Stimulated activated CD4-positive, alpha-beta T cell treated with anti-CD3 and anti-CD28 coated beads, Interleukin-2, amount 100 ng/mL, for 48 hours (primary cell): ENCODE measurements around the gene RPL21.
"Not testable (repeated sequence)": the region's sequence is repeated elsewhere in the genome, so short reads cannot be mapped to it uniquely, and the experiment has no call there.

ENCODE experiments used
- DNase-seq, 2 donors: peaks; one replicate each; pipeline ENCODE4 v3.0.0-alpha.2; 2020

The RPL21 gene

DNA sequence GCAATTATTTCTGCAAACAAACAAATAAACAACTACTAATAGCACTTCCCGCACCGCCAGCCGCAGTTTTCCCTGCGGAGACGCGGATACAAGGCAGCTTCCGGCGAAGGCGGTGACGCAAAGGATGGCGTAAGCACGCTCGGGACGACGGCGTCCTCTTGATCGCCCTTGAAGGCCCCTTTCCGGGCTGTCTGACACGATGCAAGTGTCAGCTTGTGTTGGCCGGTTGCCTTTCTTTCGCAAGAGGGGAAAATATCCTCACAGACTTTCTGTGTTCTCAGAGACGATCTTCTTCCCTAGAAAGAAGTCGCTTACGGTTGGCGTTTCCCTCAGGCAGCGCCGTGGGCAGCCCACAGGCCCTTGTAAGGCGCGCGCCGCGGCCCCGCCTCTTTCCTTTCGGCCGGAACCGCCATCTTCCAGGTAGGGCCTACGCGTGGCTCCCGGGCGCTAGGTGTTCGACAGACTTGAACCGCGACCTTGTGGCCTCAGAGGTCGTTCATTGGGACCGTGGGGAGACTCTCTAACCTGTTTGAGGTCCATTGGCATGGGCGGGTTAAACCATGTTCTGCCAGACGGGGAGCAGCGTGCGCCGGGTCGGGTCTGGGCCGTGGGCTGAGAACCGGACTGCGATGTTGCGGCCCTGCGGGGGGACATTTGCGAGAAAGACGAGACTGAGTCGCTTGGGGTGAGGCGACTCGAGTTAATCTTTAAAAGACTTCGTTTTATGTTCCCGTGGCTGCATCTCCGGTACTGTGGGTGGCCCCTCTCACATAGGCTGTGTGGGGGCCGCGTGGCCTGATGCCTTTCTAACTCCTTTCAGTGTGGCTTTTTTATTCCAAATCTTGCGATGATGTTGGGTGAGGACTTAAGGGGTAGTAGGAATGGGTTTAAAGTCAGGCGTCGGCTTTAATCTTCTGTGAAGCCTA is at the start of gene RPL21:
TSS of gene RPL21 (plus strand) at position 393 of the 926 bp plus-strand sequence. CDS start 2,219 bp downstream, outside the sequence.
- peak; percentile 89 to 91 for DNase-seq

- DNase-seq: no peak
These were observed 49.7 kb upstream of the RPL21 start for GRCh38 chr13:27201661-27202060.

GRCh38 chr13:27203186-27203585 is 48.2 kb upstream of the RPL21 start:
- no peak for DNase-seq

DNA sequence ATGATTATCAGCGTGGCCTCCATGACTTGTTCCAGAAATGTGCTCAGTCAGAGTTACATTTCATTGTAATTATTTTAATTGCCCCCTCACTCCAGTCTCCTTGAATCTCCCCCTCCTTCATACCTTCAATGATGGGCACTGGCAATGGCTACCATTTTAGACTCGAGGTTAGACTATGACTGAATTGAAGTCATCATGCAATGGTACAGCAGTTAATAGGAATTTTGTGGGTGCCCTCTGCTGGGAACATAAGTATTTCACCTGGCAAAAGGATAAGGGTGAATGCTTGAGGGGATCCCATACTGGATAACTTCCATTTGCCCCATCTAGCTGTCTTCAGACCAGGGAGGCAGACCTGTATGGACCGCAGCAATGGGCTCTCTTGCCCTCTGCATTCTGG is 47.5 kb upstream of the RPL21 start:
- DNase-seq: no peak

GRCh38 chr13:27208514-27208913 is 42.8 kb upstream of the RPL21 start:
- no peak for DNase-seq

DNA sequence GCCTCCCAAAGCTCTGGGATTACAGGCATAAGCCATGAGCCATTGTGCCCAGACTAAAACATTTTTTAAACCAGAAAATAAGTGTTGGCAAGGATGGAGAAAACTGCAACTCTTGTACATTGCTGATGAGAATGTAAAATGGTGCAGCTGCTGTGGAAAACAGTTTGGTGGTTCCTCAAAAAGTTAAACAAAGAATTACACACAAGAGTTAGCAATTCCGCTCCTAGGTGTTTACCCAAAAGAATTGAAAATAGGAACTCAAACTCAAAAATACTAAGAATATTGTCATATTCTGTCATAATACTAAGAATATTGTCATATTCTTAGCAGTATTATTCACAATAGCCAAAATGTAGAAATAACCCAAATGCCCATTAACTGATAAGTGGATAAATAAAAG is 40.1 kb upstream of the RPL21 start:
- no peak for DNase-seq

GRCh38 chr13:27211771-27212364 is 39.5 kb upstream of the RPL21 start:
- no peak for DNase-seq

DNA sequence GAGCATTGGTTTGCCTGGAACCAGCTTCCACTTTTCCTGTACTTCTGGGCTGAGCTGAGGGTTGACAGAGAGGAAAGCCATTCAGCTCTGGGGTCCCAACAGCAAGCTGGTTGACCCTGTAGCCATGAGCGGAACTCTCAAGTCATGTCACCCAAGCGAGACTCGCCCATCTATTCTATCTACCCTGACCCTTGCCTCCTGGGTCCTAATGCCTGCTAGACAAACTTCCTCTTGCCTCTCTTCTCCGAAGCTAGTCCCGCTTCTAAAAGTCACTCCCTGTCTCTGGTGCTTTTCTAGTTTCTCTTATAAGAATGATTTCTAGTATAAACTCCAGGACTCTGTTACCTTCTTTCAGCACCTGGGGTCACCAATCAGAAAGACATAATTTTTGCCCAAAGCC is 38.0 kb upstream of the RPL21 start:
- DNase-seq: not testable (repeated sequence)

DNA sequence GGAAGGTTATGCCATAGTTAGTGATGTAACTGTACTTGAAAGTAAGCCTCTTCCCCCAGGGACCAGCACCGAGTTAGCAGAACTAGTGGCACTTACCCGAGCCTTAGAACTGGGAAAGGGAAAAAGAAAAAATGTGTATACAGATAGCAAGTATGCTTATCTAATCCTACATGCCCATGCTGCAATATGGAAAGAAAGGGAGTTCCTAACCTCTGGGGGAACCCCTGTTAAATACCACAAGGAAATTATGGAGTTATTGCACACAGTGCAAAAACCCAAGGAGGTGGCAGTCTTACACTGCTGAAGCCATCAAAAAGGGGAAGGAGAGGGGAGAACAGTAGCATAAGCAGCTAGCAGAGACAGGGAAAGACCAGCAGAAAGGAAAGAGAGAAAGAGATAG is 33.6 kb upstream of the RPL21 start:
- DNase-seq: not testable (repeated sequence)

GRCh38 chr13:27218861-27219260 is 32.5 kb upstream of the RPL21 start:
- DNase-seq: not testable (repeated sequence)

DNA sequence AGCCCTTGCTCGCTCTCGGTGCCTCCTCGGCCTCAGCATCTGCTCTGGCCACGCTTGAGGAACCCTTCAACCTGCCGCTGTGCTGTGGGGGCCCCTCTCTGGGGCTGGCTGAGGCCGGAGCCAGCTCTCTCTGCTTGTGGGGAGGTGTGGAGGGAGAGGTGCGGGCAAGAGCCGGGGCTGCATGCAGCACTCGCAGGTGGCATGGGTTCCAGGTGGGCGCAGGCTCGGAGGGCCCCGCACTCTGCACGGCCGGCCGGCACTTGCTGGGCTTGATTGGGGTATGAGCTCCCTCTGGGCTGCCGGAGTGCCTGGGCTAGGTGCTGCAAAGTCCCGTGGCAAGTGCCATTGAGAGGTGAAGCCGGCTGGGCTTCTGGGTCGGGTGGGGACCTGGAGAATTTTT is 31.7 kb upstream of the RPL21 start:
- DNase-seq: no peak

- not testable (repeated sequence) for DNase-seq
These were observed 29.3 kb upstream of the RPL21 start for GRCh38 chr13:27222100-27222499.

DNA sequence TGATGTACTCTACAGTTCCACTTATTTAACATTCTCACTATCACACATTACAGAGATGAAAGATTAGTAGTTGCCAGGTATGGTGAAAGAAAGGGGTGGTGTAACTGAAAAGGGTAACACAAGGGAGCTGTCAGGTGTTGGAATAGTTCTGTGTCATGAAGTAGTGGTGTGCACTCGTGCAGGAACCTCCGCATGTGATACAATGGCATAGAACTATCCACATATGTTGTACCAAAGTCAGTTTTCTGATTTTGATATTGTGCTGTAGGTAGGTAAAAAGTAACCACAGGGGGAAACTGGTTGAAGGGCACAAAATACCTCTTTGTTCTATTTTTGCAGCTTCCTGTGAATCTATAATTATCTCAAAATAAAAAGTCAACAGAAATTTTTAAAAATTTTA is 24.4 kb upstream of the RPL21 start:
- DNase-seq: no peak

DNA sequence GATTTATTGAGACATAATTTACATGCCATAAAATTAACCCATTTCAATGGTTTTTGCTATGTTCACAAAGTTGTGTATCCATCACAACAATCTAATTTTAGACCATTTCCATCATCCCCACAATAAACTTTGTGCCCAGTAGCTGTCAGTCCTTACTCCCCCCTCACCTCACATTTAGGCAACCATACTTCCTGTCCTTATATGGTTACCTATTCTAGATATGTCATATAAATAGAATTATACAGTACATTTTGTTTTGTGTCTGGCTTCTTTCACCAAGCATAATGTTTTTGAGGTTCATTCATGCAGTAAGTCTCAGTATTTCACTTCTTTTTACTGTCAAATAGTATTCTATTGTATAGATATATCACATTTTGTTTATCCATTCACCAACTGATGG is 23.2 kb upstream of the RPL21 start:
- DNase-seq: no peak

DNA sequence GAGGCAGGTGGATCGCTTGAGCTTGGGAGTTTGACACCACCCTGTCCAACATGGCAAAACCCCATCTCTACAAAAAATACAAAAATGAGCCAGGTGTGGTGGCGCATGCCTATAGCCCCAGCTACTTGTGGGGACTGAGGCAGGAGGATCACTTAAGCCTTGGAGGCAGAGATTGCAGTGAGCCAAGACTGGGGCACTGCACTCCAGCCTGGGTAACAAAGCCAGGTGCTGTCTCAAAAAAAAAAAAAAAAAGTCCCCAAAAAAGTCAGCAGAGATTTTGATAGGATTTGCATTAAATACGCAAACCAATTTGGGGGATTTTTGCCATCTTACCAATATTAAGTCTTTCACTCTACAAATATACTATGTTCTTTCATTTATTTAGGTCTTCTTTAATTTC is 21.7 kb upstream of the RPL21 start:
- DNase-seq: no peak

- no peak for DNase-seq
These were observed 17.4 kb upstream of the RPL21 start for GRCh38 chr13:27233964-27234363.

DNA sequence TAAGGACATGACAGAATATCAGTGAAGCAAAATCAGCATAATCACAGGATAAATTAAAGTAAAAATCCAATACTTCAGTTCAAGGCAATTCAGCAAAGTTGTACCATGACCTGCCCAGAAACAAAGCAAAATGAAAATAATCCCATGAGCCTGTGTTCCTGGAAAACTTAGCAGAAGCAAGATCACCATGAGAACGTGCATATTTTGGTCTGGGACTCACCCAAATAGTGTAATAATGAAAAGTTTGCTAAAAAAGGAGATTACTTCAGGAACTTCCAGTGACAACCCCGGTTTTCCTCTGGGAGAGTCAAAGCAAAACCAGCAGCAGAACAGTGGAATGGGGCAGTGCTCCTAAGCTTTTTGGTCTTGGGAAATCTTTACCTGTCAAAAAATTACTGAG is 14.9 kb upstream of the RPL21 start:
- DNase-seq: no peak

GRCh38 chr13:27242702-27243101 is 8.7 kb upstream of the RPL21 start:
- DNase-seq: no peak

GRCh38 chr13:27245610-27246009 is 5.7 kb upstream of the RPL21 start:
- DNase-seq: no peak

DNA sequence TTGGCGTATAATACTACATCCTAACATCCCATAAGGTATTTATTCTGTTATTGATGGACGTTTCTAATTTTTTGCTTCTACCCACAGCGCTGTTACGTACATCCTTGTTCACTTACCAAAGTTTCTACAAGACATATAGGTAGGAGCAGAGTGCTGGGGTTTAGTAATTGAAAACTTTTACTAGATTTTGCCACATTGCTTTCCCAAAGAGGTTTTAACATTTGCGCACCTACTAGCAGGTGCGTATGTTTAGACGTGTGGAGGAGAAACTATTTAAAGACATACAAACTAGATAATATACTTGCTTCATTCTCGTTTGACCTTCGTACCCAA is 559 bp upstream of the RPL21 start:
- no peak for DNase-seq

GRCh38 chr13:27252467-27252866 is 1.1 kb downstream of the RPL21 start:
- DNase-seq: no peak

DNA sequence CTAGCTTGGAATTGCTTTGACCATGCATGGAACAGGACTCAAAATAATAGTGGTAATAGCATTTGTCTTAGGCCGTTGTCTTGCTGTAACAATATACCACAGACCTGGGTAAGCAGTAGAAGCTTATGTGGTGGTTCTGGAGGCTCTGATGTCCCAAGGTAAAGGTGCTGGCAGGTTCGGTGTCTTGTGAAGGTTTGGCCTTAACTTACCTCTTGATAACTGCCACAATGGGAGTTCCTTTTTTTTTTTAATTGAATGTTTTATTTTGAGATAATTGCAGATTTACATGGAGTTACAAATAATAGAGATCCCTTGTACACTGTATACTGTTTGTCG is 5.8 kb downstream of the RPL21 start:
- no peak for DNase-seq

DNA sequence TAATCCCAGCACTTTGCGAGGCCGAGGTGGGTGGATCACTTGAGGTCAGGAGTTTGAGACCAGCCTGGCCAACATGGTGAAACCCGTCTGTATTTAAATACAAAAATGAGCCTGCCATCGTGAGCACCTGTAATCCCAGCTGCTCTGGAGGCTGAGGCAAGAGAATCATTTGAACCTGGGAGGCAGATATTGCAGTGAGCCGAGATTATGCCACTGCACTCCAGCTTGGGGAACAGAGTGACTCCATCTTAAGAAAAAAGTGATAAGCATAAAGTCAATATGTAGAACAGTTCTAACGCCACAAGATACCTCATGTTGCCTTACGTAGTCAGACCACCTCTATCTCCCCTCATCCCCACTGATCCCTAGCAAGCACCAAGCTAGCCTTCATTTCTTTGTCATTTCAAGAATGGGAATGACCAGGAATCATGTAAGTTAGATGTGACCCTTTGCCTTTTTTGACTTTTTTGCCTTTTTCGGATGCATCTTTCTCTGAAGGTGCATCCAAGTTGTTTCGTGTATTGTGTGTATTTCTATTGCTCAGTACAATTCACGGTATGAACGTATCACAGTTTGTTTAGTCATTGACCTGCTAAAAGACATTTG is 6.4 kb downstream of the RPL21 start:
- DNase-seq: no peak

- DNase-seq: no peak
These were observed 7.5 kb downstream of the RPL21 start for GRCh38 chr13:27258637-27259386.
